Panc1 (cell line): ENCODE data around the gene FEM1B. TPM values are rescaled to one million over a fixed set of nuclear protein-coding genes. Genes with fewer than 3 reads are reported as not detected.

ENCODE experiments used
- ATAC-seq: fragments of 200-7000 bp; cut with Tn5 transposase; 2 replicates; pipeline ENCODE4 v1.9.1; 2020; ENCODE audit warnings: mild to moderate bottlenecking, moderate library complexity
- BruUV-seq: library from RNA; stranded (reverse); fragments of 400-500 nt; replicated peaks from 2 replicates; lab custom pipeline; 2021; lab: Mats Ljungman, UMichigan
- CTCF ChIA-PET: fragments of 300-600 bp; sonication (Branson Sonifier 250); formaldehyde crosslinking; loops from one replicate; lab custom pipeline; 2022; ENCODE audit warnings: antibody characterized with exemption; lab: Charles Lee
- POLR2A ChIA-PET: fragments of 300-600 bp; sonication (Branson Sonifier 250); formaldehyde crosslinking; loops from one replicate; lab custom pipeline; 2022; ENCODE audit warnings: antibody characterized with exemption; lab: Charles Lee
- DNase-seq: peaks from one replicate; pipeline ENCODE4 v3.0.0-alpha.2; 2010; ENCODE audit warnings: low read depth, low spot score
- H3K27ac ChIP-seq: 2 replicates; pipeline ENCODE4 v1.5.1; 2011; ENCODE audit warnings: mild to moderate bottlenecking, low read length, inconsistent platforms
- H3K27me3 ChIP-seq: fragments of 200-500 bp; sonication (Bioruptor generic); 2 replicates; pipeline ENCODE4 v1.6.0; 2014; ENCODE audit warnings: low read length, inconsistent platforms; ENCODE audit not compliant: control insufficient read depth, insufficient read depth
- H3K36me3 ChIP-seq: fragments of 200-500 bp; sonication (Bioruptor generic); 2 replicates; pipeline ENCODE4 v1.5.1; 2014; ENCODE audit warnings: inconsistent platforms, mild to moderate bottlenecking, low read length, moderate library complexity; ENCODE audit not compliant: control insufficient read depth, insufficient read depth
- H3K4me1 ChIP-seq: 2 replicates; pipeline ENCODE4 v1.5.1; 2011; ENCODE audit warnings: inconsistent platforms, mild to moderate bottlenecking, low read length, moderate library complexity; ENCODE audit not compliant: control insufficient read depth, insufficient read depth
- H3K4me3 ChIP-seq, 2 experiments: 2 replicates each; pipeline ENCODE4 v1.5.1; 2011 to 2012; ENCODE audit warnings: low read depth in 2 of 2, low read length in 2 of 2, mild to moderate bottlenecking in 2 of 2, inconsistent platforms in 1 of 2, moderate library complexity in 1 of 2
- H3K9me3 ChIP-seq: fragments of 200-500 bp; sonication (Bioruptor generic); 2 replicates; pipeline ENCODE4 v1.5.1; 2014; ENCODE audit warnings: low read depth, mild to moderate bottlenecking, inconsistent platforms, low read length, moderate library complexity; ENCODE audit not compliant: control insufficient read depth, insufficient read depth
- CTCF ChIP-seq: fragments of 450-650 bp; IDR thresholded peaks from 2 replicates; pipeline ENCODE4 v1.5.1; 2017; ENCODE audit warnings: mild to moderate bottlenecking
- POLR2AphosphoS5 ChIP-seq: IDR thresholded peaks from 2 replicates; pipeline ENCODE4 v1.6.1; 2012; ENCODE audit warnings: mild to moderate bottlenecking, low read depth, low read length, moderate library complexity
- REST ChIP-seq, 2 experiments: IDR thresholded peaks; 2 replicates each; pipeline ENCODE4 v1.6.1; 2011 to 2012; ENCODE audit warnings: low read depth in 2 of 2, control low read depth in 1 of 2, low read length in 1 of 2, mild to moderate bottlenecking in 1 of 2, moderate library complexity in 1 of 2; ENCODE audit not compliant: insufficient read depth in 1 of 2
- SIN3A ChIP-seq: IDR thresholded peaks from 2 replicates; pipeline ENCODE4 v1.6.1; 2012; ENCODE audit warnings: low read depth, mild to moderate bottlenecking, low read length, moderate library complexity, borderline replicate concordance; ENCODE audit not compliant: insufficient read depth
- TCF7L2 ChIP-seq: IDR thresholded peaks from 2 replicates; pipeline ENCODE4 v1.6.1; 2011; ENCODE audit warnings: mild to moderate bottlenecking, low read depth, low read length, inconsistent platforms
- in situ Hi-C: cut with HindIII; loops from 2 replicates; pipeline ENCODE4 v1.10.0; 2016; ENCODE audit warnings: low sequenced_read_pairs, low pct_unique_long_range_greater_than_20kb
- intact Hi-C: fragments of 100-400 bp; cut with micrococcal nuclease; formaldehyde crosslinking; loops from one replicate; pipeline ENCODE4 v1.10.0; 2022; ENCODE audit not compliant: unreplicated experiment
- total RNA-seq: library from RNA; stranded (reverse); gene quantifications from one replicate; pipeline ENCODE4 v1.2.1, GENCODE V29; 2021; ENCODE audit not compliant: unreplicated experiment

FEM1B gene
- total RNA-seq, 1 experiment from 2014 or later, result 34.8 TPM

GRCh38 chr15:68326711-68327354 lies 49.3 kb downstream of the FEM1B start:
- no peak for DNase-seq
- in situ Hi-C loops (no loop called here), intact Hi-C loops (no loop called here)
- POLR2A ChIA-PET, result no interaction called here
- no peak for ATAC-seq
- no peaks in the 10 kb centered on the region for H3K4me1 ChIP-seq
- no peak overlapping the region for H3K4me3 ChIP-seq
- CTCF ChIA-PET, result no interaction called here
- no peaks in the 10 kb centered on the region; the same call in 1 of the 2 replicates for H3K27me3 ChIP-seq
- TF ChIP-seq SIN3A (no peak), CTCF (no peak), POLR2AphosphoS5 (no peak), TCF7L2 (no peak), REST (IDR thresholded peaks at IDR 0.05; ENCODE audit: insufficient read depth in 1 of 2, low read depth in 2 of 2, low read length in 1 of 2) (no peak)
- no TSS peak for BruUV-seq
- H3K36me3 ChIP-seq, result no peaks in the 10 kb centered on the region
- no peak overlapping the region for H3K27ac ChIP-seq
- no peaks in the 10 kb centered on the region for H3K9me3 ChIP-seq

- H3K36me3 ChIP-seq, result no peaks in the 10 kb centered on the region
- POLR2A ChIA-PET, result no interaction called here
- no peaks in the 10 kb centered on the region for H3K4me1 ChIP-seq
- no peak overlapping the region for H3K4me3 ChIP-seq
- H3K27me3 ChIP-seq, result no peaks in the 10 kb centered on the region; the same call in 1 of the 2 replicates
- intact Hi-C loops (no loop called here), in situ Hi-C loops (no loop called here)
- no peak overlapping the region for H3K27ac ChIP-seq
- no peaks in the 10 kb centered on the region for H3K9me3 ChIP-seq
- no peak for TF ChIP-seq POLR2AphosphoS5
- no peak for TF ChIP-seq TCF7L2
- no peak for TF ChIP-seq SIN3A
- no peak for TF ChIP-seq REST (IDR thresholded peaks at IDR 0.05; ENCODE audit: insufficient read depth in 1 of 2, low read depth in 2 of 2, low read length in 1 of 2)
- TF ChIP-seq CTCF, result no peak
- no TSS peak for BruUV-seq
- ATAC-seq (no peak), DNase-seq (no peak)
- CTCF ChIA-PET, result no interaction called here
Observed at GRCh38 chr15:68328443-68328842, 50.9 kb downstream of the FEM1B start.
